T-helper 1 cell treated with Interleukin-12 subunit alpha and Interleukin-12 subunit beta and Interleukin-4 antibody, amounts not matched to agents 30 μg/mL and 1 μg/mL, for 36 hours (primary cell): ENCODE measurements around the gene U2SURP.

Source experiments
- H3K27ac Mint-ChIP-seq: one replicate; pipeline ENCODE4 v1.8.0; 2021; ENCODE audit warnings: mild to moderate bottlenecking, mixed read lengths
- H3K27me3 Mint-ChIP-seq: one replicate; pipeline ENCODE4 v1.8.0; 2021; ENCODE audit warnings: low read depth, mixed read lengths
- H3K36me3 Mint-ChIP-seq: one replicate; pipeline ENCODE4 v1.8.0; 2021; ENCODE audit warnings: low read depth, mixed read lengths
- H3K4me1 Mint-ChIP-seq: one replicate; pipeline ENCODE4 v1.8.0; 2021; ENCODE audit warnings: low read depth, mixed read lengths
- H3K4me3 Mint-ChIP-seq: one replicate; pipeline ENCODE4 v1.8.0; 2021; ENCODE audit warnings: mild to moderate bottlenecking, moderate library complexity, mixed read lengths
- H3K9me3 Mint-ChIP-seq: one replicate; pipeline ENCODE4 v1.8.0; 2021; ENCODE audit warnings: mixed read lengths

Gene U2SURP

DNA sequence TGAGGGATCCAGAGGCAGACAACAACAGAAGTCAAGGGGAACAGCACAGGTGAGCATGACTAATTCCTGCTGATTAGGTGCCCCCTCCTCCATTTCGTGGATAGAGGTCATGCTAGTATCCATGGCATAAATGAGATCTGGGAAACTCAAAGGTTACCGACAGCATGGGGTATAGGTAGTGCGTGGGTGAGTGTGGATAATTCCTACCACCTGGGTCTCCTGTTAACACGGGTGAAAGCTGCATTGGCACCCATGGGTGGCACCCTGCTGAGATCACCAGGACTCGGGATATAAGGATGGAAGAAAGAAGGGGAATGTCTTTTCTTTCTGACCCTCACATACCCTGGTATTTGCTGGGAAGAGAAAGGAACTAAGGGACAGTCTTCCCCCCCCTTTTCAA lies 103.8 kb downstream of the U2SURP start:
- Mint-ChIP-seq H3K9me3 (peaks cover 28% of the 10 kb centered on the region), H3K4me3 (no peak overlapping the region), H3K36me3 (no peaks in the 10 kb centered on the region), H3K4me1 (peaks cover 2% of the 10 kb centered on the region), H3K27me3 (peaks cover 3% of the 10 kb centered on the region), H3K27ac (no peak overlapping the region)

DNA sequence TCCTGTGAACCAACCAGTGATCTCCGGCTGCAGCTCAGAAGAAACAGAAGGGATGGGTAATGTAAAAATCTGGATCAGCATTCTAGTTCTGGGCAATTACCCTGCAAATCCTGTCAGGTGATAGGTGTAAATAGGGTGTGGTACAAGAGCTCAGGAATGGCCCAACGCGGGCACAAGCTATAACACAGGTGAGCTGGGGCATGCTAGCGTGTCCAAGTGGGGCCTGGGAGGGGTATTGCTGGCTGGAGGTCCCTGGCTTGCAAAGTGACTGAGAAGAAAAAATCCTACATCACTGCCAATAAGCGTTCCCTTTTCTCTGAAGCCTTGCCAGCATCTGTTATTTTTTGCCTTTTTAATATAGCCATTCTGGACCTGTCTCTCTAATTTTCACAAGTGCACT lies 108.5 kb downstream of the U2SURP start:
- Mint-ChIP-seq H3K36me3 (no peaks in the 10 kb centered on the region), H3K4me3 (no peak overlapping the region), H3K27ac (no peak overlapping the region), H3K4me1 (no peaks in the 10 kb centered on the region), H3K9me3 (peaks cover 16% of the 10 kb centered on the region), H3K27me3 (peaks cover 3% of the 10 kb centered on the region)
